Heart right ventricle (tissue), 16 donors: ENCODE data around the gene PDE4D. TPM values are rescaled to one million over a fixed set of nuclear protein-coding genes. Genes with fewer than 3 reads are reported as not detected.

ENCODE experiments used
- ATAC-seq, 8 donors: fragments of 200-7000 bp; cut with Tn5 transposase; one replicate each; pipeline ENCODE4 v1.9.1; 2020; ENCODE audit warnings: mild to moderate bottlenecking in 8 of 8, moderate library complexity in 8 of 8, moderate number of reproducible peaks in 1 of 8
- DNase-seq, 2 donors: peaks; one replicate each; pipeline ENCODE4 v3.0.0-alpha.2; 2020
- H3K27ac ChIP-seq, 10 donors: fragments of 200-600 bp; sonication (generic) in 2 of 10; one replicate each; pipeline versions ENCODE4 v1.5.0 to v1.8.0; 2020 to 2022; ENCODE audit warnings: mild to moderate bottlenecking in 3 of 10
- H3K27me3 ChIP-seq, 7 donors: fragments of 200-600 bp; one replicate each; pipeline ENCODE4 v1.8.0; 2021 to 2022; ENCODE audit warnings: mild to moderate bottlenecking in 2 of 7
- H3K36me3 ChIP-seq, 9 donors: fragments of 200-600 bp; sonication (generic) in 1 of 9; one replicate each; pipeline versions ENCODE4 v1.5.0 to v1.8.0; 2020 to 2022; ENCODE audit warnings: mild to moderate bottlenecking in 2 of 9
- H3K4me1 ChIP-seq, 9 donors: fragments of 200-600 bp; sonication (generic) in 1 of 9; one replicate each; pipeline versions ENCODE4 v1.5.0 to v1.8.0; 2020 to 2022; ENCODE audit warnings: mild to moderate bottlenecking in 4 of 9
- H3K4me3 ChIP-seq, 10 donors: fragments of 200-600 bp; sonication (generic) in 2 of 10; one replicate each; pipeline versions ENCODE4 v1.5.0 to v1.8.0; 2020 to 2022; ENCODE audit warnings: mild to moderate bottlenecking in 7 of 10, moderate library complexity in 2 of 10
- H3K9me3 ChIP-seq, 11 donors: fragments of 200-600 bp in 10 of 11; sonication (generic) in 2 of 11; one replicate each; pipeline versions ENCODE4 v1.5.0 to v1.8.0; 2013 to 2022; ENCODE audit warnings: mild to moderate bottlenecking in 2 of 11, control low read depth in 1 of 11, moderate library complexity in 1 of 11
- CTCF ChIP-seq, 9 donors: fragments of 200-600 bp; sonication (generic) in 2 of 9; IDR thresholded peaks; one replicate each; pipeline versions ENCODE4 v1.5.0 to v1.8.0; 2021 to 2022; ENCODE audit warnings: antibody characterized with exemption in 9 of 9, mild to moderate bottlenecking in 5 of 9, moderate library complexity in 1 of 9
- WGBS, 2 donors: extraction: QIAGEN DNeasy Blood & Tissue Kit; methylation state at CpG; one replicate each; pipeline ENCODE4 v1.1.7; 2013; ENCODE audit warnings: inconsistent platforms in 1 of 2; 5-methylcytosine and 5-hydroxymethylcytosine counted together
- intact Hi-C, 10 donors: fragments of 100-400 bp; cut with DNase I; formaldehyde crosslinking; loops; one replicate each; pipeline versions ENCODE4 v1.11.1 to v1.14.2; 2022
- polyA plus RNA-seq, 2 donors: library from polyadenylated mRNA; stranded (reverse); fragments of 200-250 nt; gene quantifications; one replicate each; pipeline ENCODE4 v1.2.3, GENCODE V29; 2013
- total RNA-seq, 10 donors: library from RNA; stranded (reverse); fragmentation: NEBNext Ultra II Directional in 3 of 10; extraction: Animal tissue kit (Norgen Biotek cat#: 25700) in 3 of 10; gene quantifications; one replicate each; pipeline versions ENCODE4 v1.2.1 to v1.2.4, GENCODE V29; 2021 to 2023
- donor health status: Arrhythmogenic right ventricular cardiomyopathy.
- donor health status: ischemic (EF 13 %, LVEDD 7.1; RV severe dilation, severe dysfunction).
- donor health status: healthy with polysubstance abuse.
- donor health status: DM: no; HTN: yes; CAD: no.
- donor health status: DM: no; HTN: no; CAD: no.
- donor health status: ischemic (EF 25% LVEDD 6.9; RV normal size, moderate dysfunction).
- donor health status: ischemic (EF 25% LVEDD 5.7; RV mildly dilated, moderate dysfunction).
- donor health status: healthy.
- donor health status: DM: yes; HTN: yes; CAD: no.
- donor health status: Ischemic cardiomyopathy.
- donor health status: ischemic (EF 35%, LVEDD 5.7; RV mildly dilated, moderate dysfunction).
- donor health status: nonischemic (EF 11% LVEDD 7.7; RV severe dilation, severe dysfunction).
- donor health status: DM: yes; HTN: yes; CAD: no.
- donor health status: PGD.
- donor health status: ischemic (EF 29% LVEDD 5.4; RV normal size, mild dysfunction).
- donor health status: nonischemic (EF 23%, LVEDD 6.1; RV moderate dilation, normal function).

PDE4D gene
- total and polyA plus RNA-seq, 12 donors, result 5.8 to 83.2 (median 39.5) TPM

GRCh38 chr5:59133764-59134261, 759.7 kb downstream of the PDE4D start:
- no peak for DNase-seq
- H3K4me1 ChIP-seq, result peaks cover 0 to 14% (median under 1%) of the 10 kb centered on the region in 9 donors
- no peaks in the 10 kb centered on the region for H3K36me3 ChIP-seq
- H3K27me3 ChIP-seq, result no peaks in the 10 kb centered on the region
- ATAC-seq, result peak in 3 of 8 donors; percentile 11 to 49 (median 31)
- no peak overlapping the region for H3K4me3 ChIP-seq
- WGBS, 2 donors, result 77 to 79% methylated on average over 2 of the region's 2 CpGs
- TF ChIP-seq CTCF (IDR thresholded peaks at IDR 0.05), result no peak
- intact Hi-C loops, result no loop called here
- no peak overlapping the region for H3K27ac ChIP-seq
- H3K9me3 ChIP-seq, result no peaks in the 10 kb centered on the region

GRCh38 chr5:59132131-59132530, 761.4 kb downstream of the PDE4D start:
- intact Hi-C loops, result no loop called here
- no peak for TF ChIP-seq CTCF (IDR thresholded peaks at IDR 0.05)
- Histone ChIP-seq H3K9me3 (no peaks in the 10 kb centered on the region), H3K4me1 (peaks cover 0 to 21% (median 11%) of the 10 kb centered on the region in 9 donors), H3K27me3 (no peaks in the 10 kb centered on the region), H3K4me3 (no peak overlapping the region), H3K36me3 (no peaks in the 10 kb centered on the region), H3K27ac (no peak overlapping the region)
- DNase-seq, result no peak
- 96% methylated on average over 5 of the region's 5 CpGs for WGBS, 2 donors
- no peak for ATAC-seq

- TF ChIP-seq CTCF (IDR thresholded peaks at IDR 0.05), result no peak
- Histone ChIP-seq H3K9me3 (no peaks in the 10 kb centered on the region), H3K36me3 (no peaks in the 10 kb centered on the region), H3K27me3 (no peaks in the 10 kb centered on the region), H3K4me1 (peaks cover 0 to 38% (median 28%) of the 10 kb centered on the region in 9 donors), H3K27ac (peak overlapping the region in 2 of 10 donors; percentile 10 to 12), H3K4me3 (no peak overlapping the region)
- ATAC-seq (no peak), DNase-seq (no peak)
- WGBS, 2 donors, result 94% methylated on average over 2 of the region's 2 CpGs
- intact Hi-C loops, result no loop called here
Observed at GRCh38 chr5:59130431-59130830, 763.1 kb downstream of the PDE4D start.

GRCh38 chr5:59128646-59129290, 764.8 kb downstream of the PDE4D start:
- Histone ChIP-seq H3K36me3 (no peaks in the 10 kb centered on the region), H3K27me3 (no peaks in the 10 kb centered on the region), H3K27ac (peak overlapping the region in 9 of 10 donors; percentile 62 to 89 (median 84)), H3K4me3 (no peak overlapping the region), H3K4me1 (peaks cover 0 to 48% (median 36%) of the 10 kb centered on the region in 9 donors), H3K9me3 (no peaks in the 10 kb centered on the region)
- WGBS, 2 donors, result 46 to 72% methylated on average over 1 of the region's 1 CpG
- intact Hi-C loops, result loop anchor here in 5 of 10 donors (5.0 to 10.0 kb wide), 3 partner anchors 44 to 91 kb away; no protein-coding TSS in a partner anchor
- ATAC-seq, result no peak
- DNase-seq, result no peak
- TF ChIP-seq CTCF (IDR thresholded peaks at IDR 0.05), result no peak
